Sciatic nerve (tissue), 2 donors: ENCODE data around the gene COG8. TPM values are rescaled to one million over a fixed set of nuclear protein-coding genes. Genes with fewer than 3 reads are reported as not detected.

Source experiments
- ATAC-seq: fragments of 200-7000 bp; cut with Tn5 transposase; one replicate; pipeline ENCODE4 v1.9.1; 2020; ENCODE audit warnings: mild to moderate bottlenecking, moderate library complexity
- DNase-seq: peaks from one replicate; pipeline ENCODE4 v3.0.0-alpha.2; 2020; ENCODE audit warnings: low spot score
- intact Hi-C: fragments of 100-400 bp; cut with DNase I; formaldehyde crosslinking; loops from one replicate; pipeline ENCODE4 v1.14.2; 2022
- total RNA-seq: library from RNA; stranded (reverse); fragmentation: NEBNext Ultra II Directional; extraction: Animal tissue kit (Norgen Biotek cat#: 25700); gene quantifications from one replicate; pipeline ENCODE4 v1.2.1, GENCODE V29; 2021
- donor health status: DM: no; HTN: no; CAD: no.
- donor health status: DM: no; HTN: no; CAD: no.

COG8 gene
- total RNA-seq, 1 donor from 2014 or later, result 36.4 TPM

GRCh38 chr16:69322343-69322742 lies 17.0 kb downstream of the COG8 start:
- no peak for ATAC-seq
- intact Hi-C loops, result no loop called here
- DNase-seq, result no peak

GRCh38 chr16:69321080-69321479 lies 18.3 kb downstream of the COG8 start:
- ATAC-seq, result no peak
- DNase-seq, result peak; percentile 53
- intact Hi-C loops, result no loop called here

- DNase-seq (peak; percentile 39), ATAC-seq (no peak)
- intact Hi-C loops, result no loop called here
These were observed 18.7 kb downstream of the COG8 start for GRCh38 chr16:69320740-69321073.

DNA sequence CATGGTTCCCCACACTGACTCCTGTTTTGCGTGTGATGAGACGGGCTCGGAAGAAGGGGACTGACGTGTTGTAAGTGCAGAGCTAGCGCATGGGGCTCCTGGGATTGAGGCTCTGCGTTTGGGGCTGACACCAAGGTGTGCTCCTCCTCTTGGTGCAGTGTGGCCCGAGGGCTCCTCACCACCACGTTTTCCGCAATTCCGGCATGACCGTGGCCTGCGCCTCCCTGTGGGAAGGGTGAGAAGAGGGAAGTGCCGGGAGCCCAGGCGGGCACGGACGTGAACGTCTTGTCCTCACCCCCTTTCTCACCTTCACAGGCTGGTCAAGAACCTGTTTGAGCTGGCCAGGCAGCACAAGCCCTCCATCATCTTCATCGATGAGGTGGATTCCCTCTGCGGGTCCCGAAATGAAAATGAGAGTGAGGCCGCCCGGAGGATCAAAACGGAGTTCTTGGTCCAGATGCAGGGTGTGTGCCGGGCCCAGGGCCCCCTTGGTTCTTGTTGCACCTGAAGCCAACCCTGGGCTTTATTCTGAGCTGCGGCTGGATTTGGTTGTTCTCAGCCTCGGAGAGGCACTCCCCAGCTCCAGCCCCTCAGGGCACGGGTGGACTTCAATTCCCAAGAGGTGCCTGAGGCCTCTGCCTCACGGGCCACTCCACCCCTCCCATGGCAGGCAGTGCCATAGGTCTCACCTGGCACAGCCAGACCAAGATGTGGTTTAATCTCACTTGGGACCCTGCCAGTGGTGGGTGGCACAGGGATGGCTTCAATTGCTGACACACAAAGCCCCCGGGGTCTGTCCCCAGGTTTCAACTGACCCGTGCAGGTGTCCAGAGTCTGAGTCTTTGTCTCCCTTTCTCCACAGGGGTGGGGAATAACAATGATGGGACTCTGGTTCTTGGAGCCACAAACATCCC lies 19.3 kb downstream of the COG8 start:
- no peak for ATAC-seq

DNA sequence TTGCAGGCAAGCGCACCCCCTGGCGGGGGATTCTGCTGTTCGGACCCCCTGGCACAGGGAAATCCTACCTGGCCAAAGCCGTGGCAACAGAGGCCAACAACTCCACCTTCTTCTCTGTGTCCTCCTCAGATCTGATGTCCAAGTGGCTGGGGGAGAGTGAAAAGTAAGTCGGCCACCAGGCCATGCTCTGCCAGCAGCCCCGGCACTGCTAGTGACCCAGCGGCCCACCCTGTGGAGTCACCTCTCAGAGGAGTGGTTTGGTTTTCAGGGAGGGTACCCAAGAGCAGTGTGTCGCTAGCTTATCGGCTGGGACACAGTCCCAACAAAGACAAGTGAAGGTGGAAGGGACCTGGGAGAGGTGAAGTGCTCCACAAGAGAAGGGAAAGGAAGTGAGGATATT lies 20.0 kb downstream of the COG8 start:
- no peak for DNase-seq
- intact Hi-C loops, result no loop called here
- ATAC-seq, result no peak

More for the DNA sequence above, 19.3 kb downstream of the COG8 start:
- intact Hi-C loops, result no loop called here
- DNase-seq, result no peak

GRCh38 chr16:69318911-69319289 lies 20.5 kb downstream of the COG8 start:
- ATAC-seq, result no peak
- DNase-seq, result no peak
- intact Hi-C loops, result no loop called here

- ATAC-seq (no peak), DNase-seq (no peak)
- intact Hi-C loops, result no loop called here
These were observed 21.0 kb downstream of the COG8 start for GRCh38 chr16:69318177-69318910.

DNA sequence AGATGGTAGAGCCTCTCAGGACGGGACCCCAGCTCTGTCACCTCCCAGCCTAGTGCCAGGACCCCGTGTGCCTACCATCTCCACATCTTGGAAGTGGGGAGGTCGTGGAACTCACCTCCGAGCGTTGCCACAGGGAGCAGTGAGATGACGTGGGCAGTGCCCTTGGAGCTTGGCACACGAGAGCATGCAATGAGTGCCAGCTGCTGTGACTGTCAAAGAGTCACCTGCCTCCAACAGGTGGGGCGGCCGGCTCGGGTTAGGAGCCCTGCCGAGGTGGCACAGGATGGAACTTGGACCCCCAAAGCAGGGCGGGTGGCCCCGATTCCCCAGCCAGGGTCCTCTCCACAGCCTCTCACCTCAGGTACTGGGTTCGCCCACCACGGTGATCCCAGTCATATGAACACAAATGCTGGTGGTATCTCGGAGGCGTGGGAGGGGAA lies 22.7 kb downstream of the COG8 start:
- intact Hi-C loops, result no loop called here
- no peak for ATAC-seq
- DNase-seq, result no peak

DNA sequence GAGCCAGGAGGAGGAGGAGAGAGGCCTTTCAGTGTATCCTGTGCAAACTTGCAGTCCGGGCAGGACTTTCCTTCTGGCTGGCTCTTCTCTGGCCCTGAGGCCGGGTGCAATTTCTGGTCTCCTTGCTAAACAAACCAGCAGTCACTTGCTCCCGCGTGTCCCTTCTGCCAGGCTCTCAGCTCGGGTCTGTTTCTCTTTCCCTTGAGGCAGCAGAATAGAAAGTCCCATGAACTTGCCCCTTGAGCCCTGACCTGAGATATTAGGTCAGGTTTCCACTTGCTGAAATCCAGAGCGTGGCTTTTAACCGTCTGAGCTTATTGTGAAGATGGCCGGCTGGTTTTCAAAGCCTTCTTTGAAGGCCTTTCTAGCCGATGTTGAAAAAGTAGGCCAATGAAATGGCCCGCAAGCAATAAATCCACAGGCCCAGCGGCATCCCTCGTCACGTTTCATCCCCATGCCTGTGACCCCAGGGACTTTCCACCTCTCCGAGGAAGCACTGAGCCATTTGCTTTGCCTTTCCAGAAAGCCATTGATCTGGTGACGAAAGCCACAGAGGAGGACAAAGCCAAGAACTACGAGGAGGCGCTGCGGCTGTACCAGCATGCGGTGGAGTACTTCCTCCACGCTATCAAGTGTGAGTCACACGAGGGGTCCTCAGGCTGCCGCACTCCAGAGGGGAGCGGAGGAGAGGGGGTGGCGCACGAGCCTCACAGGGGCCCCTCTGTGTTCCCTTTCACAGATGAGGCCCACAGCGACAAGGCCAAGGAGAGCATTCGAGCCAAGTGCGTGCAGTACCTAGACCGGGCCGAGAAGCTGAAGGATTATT lies 23.7 kb downstream of the COG8 start:
- no peak for ATAC-seq
- no peak for DNase-seq
- intact Hi-C loops, result no loop called here

- intact Hi-C loops, result no loop called here
- no peak for ATAC-seq
- DNase-seq, result no peak
These were observed 24.8 kb downstream of the COG8 start for GRCh38 chr16:69314534-69314933.

GRCh38 chr16:69313469-69313868 lies 25.9 kb downstream of the COG8 start:
- intact Hi-C loops, result no loop called here
- ATAC-seq (no peak), DNase-seq (no peak)

- ATAC-seq, result peak; percentile 4
- intact Hi-C loops, result no loop called here
- no peak for DNase-seq
These were observed 27.6 kb downstream of the COG8 start for GRCh38 chr16:69311533-69312387.

- peak; percentile 98 for ATAC-seq
- DNase-seq, result peak; percentile 98
- intact Hi-C loops, result no loop called here
These were observed 28.5 kb downstream of the COG8 start, which contains the start of gene VPS4A for GRCh38 chr16:69310653-69311532. VPS4A (plus strand) TSS chr16:69311350; CDS start chr16:69311512, 162 bp downstream.

DNA sequence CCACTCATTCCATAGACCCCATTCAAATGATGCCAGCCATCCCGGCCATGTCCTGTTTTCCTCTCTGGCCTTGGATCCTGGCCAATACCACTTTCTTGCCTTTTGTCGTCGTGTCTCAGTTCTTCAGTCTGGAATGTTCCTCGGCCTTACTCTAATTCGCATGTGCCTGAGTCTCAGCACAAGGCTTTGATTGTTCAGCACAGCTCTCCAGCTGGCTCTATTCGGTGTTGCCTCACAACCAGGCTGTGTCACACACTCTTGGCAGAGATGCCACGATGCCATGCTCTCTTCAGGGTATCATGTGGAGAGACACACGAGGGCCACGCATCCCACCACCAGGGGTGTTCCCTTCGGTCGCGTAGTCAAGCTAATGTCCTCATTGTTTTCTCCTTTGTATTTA lies 30.0 kb downstream of the COG8 start:
- DNase-seq (no peak), ATAC-seq (peak; percentile 17)
- intact Hi-C loops, result no loop called here

DNA sequence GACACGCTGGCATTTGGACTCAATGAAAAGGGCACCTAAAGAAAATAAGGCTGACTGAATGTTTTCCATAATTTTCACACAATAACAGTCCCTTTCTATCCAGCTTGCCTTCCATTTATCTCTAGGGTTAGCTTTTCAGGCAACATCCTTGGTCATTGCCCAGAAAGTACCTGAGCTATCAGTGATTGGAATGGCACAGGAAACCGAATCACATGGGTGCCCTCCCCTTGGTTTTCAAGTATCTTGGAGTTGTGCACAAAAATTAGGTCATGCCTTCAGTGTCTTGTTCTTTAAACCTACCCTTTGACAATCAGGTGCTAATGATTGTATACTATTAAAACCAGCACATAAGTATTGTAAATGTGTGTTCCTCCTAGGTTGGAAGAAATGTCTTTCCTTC lies 31.5 kb downstream of the COG8 start:
- no peak for ATAC-seq
- intact Hi-C loops, result no loop called here
- no peak for DNase-seq

DNA sequence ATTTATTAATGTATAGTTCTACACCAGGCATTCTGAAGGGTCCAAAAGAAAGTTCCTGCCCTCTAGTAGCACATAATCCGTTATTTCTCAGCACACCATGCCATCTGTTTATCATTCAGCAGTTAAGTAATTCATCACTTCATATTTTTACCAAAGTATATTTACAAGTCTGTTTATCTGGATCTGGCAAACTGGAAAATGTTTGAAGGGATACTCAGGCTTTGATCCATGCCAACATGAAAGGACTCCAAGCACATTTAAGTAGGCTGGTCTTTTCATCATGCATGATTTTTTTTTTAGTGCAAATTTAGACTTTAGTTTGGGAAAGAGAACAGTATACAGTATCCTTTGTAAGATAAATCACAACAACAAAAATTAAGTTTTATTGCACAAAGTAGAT lies 32.3 kb downstream of the COG8 start:
- intact Hi-C loops, result no loop called here
- DNase-seq (no peak), ATAC-seq (no peak)

- intact Hi-C loops, result no loop called here
- ATAC-seq (no peak), DNase-seq (no peak)
These were observed 33.3 kb downstream of the COG8 start for GRCh38 chr16:69306031-69306430.

DNA sequence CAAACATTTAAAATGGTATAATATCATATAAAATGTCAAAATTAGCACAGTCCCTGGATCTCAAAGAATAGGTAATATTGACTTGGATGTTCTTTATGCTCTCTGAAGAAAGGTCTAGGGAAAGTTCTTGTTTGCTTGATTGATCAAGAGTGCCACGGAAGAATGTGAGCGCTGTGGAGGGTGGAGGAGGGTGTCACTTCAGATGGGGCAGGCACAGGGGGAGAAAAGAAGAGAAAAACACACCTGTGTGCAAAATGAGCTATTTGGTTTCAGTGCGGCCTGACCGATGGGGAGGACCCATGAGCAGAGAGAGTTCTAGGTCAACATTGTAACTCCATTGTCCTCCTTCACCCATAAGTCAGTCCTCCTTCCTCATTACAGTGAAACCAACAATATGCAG lies 37.1 kb downstream of the COG8 start:
- intact Hi-C loops, result no loop called here
- no peak for ATAC-seq
- no peak for DNase-seq
